ENCODE data around the gene PHIP.
"Not testable (repeated sequence)": the region's sequence is repeated elsewhere in the genome, so short reads cannot be mapped to it uniquely, and the experiment has no call there.

The PHIP gene

DNA sequence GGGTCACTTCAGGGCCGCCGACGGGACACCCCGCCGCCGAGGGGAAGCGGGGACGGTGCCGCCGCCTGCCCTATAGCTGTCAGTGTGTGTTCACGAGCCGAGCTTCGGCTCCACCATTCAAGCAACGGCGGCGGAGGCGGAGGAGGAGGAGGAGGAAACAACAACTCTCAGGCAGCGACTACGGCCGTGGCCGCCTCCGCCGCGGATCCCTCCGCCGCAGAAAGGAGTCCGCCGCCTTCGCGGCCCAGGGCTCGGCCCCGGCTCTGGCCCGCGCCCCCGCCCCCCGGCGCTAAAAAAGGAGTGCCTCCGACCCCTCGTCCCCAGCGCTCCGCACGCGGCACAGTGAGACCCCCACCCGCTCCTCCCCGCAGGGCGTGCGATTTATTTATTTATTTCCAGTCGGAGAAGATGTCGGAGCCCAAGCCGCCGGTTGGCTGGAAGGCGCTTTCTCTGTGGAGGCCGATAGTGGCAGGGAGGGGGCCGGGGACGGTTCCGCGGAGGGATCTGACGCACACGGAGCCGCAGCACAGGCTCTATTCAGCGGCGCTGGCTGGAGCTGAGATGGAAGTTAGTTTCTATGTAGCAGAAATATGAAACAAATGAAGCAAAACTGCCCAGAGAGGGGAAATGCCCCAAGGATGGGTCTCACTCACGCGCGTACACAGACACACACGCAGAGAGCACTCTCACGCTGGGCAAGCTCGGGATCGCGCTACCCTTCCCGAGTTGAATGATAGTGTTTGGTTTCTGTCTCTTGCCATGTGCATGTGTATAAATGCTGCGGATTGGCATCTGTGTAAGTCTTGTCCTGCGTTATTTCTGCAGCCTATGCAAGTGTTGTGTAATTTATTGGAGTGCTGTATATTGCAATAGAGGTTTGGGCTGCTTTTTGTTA lies at the start of gene PHIP:
Gene PHIP (minus strand): TSS at position 180 of the 895 bp plus-strand sequence. CDS start 186 bp downstream, outside the sequence.
- peak; percentile 84 for FAIRE-seq
- DNase-seq (ENCODE audit: insufficient read length, low spot score), result peak; percentile 54

DNA sequence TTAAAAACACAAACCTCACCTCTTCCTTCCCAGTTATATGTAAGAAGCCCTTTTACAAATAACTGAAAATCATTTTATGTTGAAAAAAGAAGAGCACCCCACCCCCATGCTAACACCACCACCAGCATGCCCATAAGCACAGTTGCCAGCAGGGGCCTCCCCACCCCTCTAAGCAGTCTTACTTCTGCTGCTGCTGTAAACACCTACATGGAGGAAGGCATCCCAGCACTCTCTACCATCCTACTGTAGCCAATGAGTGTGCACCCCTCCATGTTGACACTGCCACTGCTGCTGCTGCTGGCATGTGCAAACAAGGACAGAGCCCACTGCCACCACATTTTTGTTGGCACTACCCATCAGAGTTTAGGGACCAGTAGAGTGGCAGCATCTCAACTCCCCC lies 49.6 kb upstream of the PHIP start:
- no peak for DNase-seq (ENCODE audit: insufficient read length, low spot score)
- no peak for FAIRE-seq

DNA sequence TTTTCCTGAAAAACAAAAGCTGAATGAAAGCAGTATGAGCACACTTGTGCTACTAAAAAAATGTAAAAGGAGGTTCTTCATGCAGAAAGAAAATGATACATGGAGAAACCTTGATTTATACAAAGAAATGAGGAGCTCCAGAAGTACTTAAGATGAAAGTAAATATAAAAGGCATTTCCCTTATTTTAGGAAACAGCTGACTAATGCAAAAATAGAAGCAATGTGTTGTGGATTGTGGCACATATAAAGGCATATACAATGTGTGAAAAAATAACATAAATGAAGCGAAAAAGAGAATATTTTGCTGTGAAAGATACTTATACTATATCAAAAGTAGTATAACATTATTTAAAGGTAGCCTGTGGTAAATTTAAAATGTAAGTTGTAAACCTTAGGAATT lies 41.2 kb upstream of the PHIP start:
- no peak for FAIRE-seq
- no peak for DNase-seq (ENCODE audit: insufficient read length, low spot score)

DNA sequence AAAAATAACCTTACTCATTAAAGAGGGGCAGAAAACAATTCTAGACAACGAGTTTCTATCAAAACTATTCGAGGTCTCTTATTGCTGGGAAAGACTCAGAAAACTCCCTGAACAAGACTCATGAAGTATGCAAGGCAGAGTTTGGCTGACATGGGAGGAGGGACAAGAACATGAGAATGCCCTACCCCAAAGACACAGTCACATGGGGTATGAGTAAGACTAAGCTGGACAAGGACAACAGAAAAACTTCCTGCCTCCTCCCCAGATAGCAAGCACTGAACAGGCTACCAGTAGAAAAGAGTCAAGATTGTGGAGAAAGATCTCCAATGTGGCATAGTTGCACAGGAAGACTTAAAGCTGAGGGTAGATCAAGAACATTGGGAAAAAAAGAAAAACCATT lies 39.7 kb upstream of the PHIP start:
- DNase-seq (ENCODE audit: insufficient read length, low spot score) (no peak), FAIRE-seq (no peak)

DNA sequence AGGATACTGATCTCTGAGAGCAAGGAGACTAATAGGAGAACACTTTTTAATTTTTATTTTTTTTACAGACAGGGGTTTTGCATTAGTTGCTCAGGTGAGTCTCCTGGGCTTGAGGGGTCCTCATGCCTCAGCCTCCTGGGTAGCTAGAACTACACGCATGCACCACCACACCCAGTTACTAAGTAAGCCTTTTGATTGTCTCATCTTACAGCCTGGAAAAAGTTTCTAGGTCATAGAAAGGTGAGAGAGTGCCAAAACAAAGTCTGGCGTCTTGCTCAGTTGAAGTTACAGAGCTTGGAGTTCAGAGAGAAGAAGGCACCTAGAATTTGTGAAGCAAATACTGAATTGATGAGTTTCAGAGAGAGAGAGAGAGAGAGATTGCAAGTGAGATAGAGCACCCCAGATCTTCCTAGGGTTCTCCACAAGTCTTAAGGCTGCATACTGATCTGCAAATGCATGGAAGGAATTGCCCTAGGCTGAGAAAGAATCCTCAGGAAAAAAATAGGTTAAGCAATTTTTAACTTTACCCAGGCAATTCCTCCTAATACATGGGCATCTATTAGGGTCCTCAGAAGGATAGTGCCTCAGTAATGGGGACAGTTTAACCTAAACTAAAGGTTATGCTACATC lies 37.6 kb upstream of the PHIP start:
- DNase-seq (ENCODE audit: insufficient read length, low spot score), result no peak
- no peak for FAIRE-seq

DNA sequence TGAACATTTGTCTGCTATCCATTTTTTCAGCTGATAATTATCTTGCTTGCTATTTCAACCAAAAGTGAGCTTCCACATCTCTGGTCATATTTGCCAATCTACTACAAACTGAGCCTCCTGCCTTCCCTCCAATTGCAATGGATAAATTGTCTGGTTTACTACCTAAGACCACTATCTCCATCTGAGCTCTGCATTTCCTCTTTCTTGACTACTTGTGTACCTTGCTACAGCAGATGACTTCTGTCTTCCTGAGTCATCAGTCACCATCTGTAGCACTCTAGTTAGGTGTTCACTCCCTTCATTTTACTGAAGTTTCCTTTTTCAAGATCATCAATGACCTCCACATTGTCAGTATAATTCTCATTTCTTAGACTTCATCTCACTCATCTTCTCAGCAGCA lies 33.5 kb upstream of the PHIP start:
- DNase-seq (ENCODE audit: insufficient read length, low spot score) (no peak), FAIRE-seq (no peak)

DNA sequence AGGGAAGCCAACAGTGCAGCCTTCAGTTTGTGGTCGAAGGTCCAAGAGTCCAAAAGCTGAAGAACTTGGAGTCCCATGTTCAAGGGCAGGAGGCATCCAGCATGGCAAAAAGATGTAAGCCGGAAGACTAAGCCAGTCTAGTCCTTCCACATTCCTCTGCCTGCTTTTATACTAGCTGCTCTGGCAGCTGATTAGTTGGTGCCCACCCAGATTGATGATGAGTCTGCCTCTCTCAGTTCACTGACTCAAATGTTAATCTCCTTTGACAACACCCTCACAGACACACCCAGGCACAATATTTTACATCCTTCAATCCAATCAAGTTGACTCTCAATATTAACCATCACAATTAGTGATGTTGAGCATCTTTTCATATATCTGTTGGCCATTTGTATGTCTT lies 23.1 kb upstream of the PHIP start:
- no peak for FAIRE-seq
- DNase-seq (ENCODE audit: insufficient read length, low spot score), result no peak

DNA sequence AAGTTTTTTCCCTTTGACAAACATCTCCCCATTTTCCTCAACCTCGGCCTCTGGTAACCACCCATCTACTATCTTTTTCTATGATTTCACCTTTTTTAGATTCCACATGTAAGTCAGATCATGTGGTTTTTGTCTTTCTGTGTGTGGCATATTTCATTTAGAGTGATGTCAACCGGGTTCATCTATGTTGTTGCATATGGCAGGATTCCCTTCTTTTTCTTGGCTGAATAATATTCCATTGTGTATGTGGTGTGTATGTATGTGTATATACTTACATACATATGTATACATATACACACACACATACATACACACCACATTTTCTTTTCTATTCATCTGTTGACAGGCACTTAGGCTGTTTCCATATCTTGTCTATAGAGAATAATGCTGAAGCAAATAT lies 22.2 kb upstream of the PHIP start:
- FAIRE-seq (no peak), DNase-seq (ENCODE audit: insufficient read length, low spot score) (no peak)

DNA sequence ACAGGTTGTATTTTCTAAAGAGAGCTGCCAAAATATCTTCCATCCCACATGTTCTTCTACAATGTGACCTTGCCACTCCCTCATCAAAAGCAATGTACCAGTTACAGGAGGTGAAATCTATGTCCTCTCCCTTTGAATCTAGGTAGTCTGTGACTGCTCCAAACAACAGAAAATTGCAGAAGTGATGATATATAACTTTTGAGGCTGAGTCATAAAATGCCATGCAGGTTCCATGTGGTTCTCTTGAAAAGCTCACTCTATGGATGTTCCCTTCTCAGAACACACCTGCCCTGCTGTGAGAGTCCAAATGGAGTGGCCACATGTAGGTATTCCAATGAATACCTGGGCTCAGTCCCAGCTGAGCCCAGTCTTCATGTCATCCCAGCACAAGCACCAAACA lies 16.9 kb upstream of the PHIP start:
- DNase-seq (ENCODE audit: insufficient read length, low spot score) (no peak), FAIRE-seq (no peak)

DNA sequence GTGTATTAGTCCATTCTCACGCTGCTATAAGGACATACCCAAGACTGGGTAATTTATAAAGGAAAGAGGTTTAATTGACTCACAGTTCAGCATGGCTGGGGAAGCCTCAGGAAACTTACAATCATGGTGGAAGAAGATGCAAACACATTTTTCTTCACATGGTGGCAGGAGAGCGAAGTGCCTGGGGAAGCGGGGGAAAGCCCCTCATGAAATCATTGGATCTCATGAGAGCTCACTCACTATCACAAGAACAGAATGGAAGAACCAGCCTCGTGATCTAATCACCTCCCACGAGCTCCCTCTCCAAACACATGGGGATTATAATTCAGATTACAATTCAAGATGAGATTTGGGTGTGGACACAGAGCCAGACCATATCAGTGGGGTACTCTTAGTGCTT lies 13.7 kb upstream of the PHIP start:
- FAIRE-seq; DNase-seq (ENCODE audit: insufficient read length, low spot score): not testable (repeated sequence)

DNA sequence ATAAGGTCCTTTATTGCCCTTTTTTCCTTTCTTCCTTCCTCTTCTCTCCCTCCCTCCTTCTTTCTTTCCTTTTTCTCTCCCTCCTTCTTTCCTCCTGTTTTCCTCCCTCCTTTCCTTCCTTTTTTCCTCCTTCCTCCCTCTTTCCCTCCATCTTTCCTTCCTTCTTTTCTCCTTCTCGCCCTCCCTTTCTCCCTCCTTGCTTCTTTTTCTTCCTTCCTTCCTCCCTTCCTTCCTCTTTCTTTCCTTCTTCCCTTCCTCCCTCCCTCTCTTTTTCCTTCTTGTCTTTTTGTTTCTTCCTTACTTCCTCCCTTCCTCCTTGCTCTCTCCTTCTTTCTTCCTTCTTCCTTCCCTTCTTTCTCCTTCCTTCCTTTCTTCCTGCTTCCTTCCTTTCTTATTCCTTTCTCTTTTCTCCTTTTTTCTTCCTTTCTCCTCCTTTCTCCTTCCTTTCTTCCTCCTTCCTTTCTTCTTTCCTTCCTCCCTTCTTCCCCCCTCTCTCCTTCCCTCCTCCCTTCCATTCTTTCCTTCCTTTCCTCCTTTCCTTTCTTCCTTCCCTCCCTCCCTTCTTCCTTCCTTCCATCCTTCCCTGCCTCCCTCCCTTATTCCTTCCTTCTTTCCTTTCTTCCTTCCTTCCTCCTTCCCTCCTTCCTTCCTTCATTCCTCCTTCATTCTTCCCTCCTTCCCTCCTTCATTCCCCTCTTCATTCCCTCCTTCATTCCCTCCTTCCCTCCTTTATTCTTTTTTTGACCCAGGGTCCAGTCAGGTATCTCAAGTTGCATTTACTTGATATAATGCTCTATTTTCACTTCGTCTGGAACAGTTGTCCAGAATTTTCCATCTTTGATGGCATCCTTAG lies 11.7 kb upstream of the PHIP start:
- FAIRE-seq (no peak), DNase-seq (ENCODE audit: insufficient read length, low spot score) (no peak)

DNA sequence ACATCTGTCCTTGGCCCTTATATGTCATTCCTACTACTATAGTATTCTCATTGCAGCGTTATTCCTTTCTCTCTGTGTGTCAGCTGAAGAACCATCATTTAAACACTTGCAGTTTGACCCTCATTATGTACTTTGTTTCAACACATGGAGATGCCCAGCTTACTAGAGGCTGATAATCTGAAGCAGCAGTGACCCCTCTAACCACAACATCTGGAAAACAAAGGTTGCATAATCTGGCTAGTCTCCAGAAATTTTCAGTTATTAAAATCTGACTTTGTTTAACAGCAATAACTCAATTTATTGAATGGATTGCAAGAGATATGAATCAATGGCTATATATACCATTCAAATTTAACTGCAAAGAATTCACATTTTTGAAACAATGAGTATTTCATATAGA lies 6.6 kb upstream of the PHIP start:
- FAIRE-seq (peak; percentile 47), DNase-seq (ENCODE audit: insufficient read length, low spot score) (no peak)

DNA sequence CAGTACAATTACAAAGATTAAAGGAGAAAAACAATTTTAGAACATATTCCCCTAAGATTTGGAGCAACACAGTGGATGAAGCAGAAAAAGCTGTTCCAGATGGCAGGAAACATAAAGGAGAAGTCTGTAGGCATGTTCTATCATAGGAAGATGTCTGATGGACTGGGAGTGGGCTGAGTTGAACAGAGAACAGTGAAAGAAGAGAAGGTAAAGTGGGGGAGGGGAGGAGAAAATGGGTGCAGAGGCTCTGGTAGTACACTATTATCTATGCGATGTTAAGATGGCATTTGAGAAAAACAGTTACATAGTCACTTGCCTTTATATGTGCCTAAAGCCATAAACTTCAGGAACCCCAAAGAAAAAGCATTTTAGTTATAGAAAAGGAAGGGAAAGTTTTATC lies 4.2 kb upstream of the PHIP start:
- no peak for FAIRE-seq

DNA sequence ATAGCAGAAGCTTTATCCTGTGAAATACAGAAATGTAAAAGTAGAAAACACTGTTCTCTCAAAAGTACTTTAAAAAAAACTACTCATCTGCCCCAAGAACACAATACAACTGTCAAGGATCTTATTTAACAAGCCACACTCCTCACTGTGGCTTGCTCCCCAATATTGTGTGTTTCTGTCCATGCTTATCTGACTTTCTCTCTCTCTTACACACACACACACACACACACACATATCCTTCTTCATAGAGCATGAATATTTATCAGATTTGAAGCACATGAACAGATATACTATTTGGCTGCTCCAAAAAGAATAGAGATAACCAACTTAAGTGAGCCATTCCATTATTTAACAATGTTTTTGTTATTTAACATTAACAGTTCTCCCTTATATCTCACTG lies 3.6 kb upstream of the PHIP start:
- FAIRE-seq (no peak), DNase-seq (ENCODE audit: insufficient read length, low spot score) (no peak)

More for the DNA sequence above, 4.2 kb upstream of the PHIP start:
- DNase-seq (ENCODE audit: insufficient read length, low spot score), result no peak

DNA sequence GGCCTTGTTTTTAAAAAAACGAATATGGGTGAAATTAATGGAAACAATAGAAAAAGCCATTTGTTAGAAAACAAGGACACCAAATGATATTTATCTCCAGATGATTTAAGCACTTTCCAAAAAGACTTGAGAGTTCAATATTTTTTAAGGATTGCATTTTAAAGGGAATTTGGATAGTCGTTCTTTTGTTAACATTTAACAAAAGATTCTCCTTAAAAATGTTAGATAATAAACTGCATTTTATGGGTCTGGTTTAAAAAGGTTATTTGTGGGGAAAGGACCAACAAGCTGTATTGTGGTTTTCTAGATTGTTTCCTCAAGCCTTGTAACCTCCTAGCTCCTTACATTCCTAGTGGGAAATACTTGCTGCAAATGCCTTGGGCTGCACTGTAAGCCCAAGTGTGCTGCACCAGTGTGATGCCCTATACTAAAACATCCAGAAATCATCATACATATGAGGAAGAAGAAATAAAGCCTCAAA lies 1.5 kb upstream of the PHIP start:
- DNase-seq (ENCODE audit: insufficient read length, low spot score) (no peak), FAIRE-seq (peak; percentile 28)

DNA sequence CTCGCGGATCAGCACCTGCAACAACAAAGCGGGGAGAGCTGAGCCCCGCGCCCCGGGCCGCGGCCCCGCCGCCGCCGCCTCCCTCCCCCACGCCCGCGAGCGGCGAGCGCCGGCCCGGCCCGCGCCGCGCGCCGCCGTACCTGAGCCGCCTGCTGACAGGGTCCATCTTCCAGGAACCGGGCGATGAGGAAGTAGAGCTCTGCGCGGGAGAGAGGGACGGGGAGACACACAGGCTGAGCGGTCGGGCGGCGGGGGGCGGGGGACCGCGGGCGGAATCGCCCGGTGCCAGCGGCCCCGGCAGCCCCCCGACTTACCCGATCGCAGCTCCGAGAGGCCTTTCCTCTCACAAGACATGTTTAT lies 359 bp downstream of the PHIP start:
- DNase-seq (ENCODE audit: insufficient read length, low spot score) (peak; percentile 13), FAIRE-seq (no peak)

DNA sequence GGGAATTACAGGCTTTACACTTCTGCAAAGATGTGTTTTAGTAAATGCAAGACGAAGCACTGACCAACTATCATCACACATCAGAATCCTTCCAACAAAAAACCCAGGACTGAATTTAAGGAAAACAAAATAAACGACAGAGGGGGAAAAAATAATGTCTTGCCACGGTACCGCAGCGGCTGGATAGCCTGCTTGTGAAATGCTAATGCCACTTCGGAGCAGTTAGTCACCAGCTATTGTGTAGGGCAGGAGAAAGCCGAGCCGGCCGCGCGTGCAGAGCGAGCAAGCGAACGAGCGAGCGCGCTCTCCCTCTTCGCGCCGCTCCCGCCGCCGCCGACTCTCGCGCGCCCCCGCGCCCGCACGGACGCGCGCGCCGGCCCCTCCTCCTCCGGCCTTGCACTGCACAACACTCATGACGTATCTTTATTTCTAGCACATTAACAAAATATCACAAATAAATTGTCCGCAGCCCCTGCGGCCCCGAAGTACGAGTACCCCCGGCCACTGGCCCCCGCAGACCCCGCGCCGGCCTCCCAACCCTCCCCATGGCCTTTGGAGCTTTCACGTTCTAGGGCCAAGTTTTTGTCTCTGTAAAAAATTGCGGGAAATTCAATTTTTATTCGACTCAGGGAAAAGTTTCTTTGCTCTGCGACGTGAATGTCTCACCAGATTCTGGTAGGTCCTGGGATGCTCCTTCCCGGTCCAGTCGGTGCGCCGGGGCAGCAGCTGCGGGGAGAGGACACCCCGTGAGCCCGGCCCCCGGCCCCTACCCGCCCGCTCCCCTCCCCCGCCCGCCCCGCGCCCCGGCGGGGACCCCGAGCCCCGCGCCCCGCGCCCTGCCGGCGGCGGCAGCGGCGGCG lies 1.0 kb downstream of the PHIP start:
- DNase-seq (ENCODE audit: insufficient read length, low spot score) (peak; percentile 53), FAIRE-seq (peak; percentile 80)

DNA sequence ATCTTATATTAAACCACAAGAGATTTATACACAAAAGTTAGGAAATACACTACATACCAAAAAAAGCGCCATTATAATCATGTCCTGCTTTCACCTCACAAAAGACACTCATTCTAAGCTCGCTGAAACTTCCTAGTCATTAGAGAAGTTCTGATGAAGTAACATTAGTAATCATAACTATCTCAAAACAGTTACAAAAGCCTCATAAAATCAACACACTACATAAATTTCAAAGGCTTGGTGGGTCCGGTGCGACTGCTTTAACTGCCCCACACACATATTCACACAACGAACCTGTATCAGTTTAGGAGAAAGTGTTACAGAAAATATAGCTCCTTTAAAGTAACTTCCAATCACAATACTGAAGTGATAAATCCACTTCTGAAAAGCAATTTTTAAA lies 1.9 kb downstream of the PHIP start:
- FAIRE-seq (no peak), DNase-seq (ENCODE audit: insufficient read length, low spot score) (no peak)

DNA sequence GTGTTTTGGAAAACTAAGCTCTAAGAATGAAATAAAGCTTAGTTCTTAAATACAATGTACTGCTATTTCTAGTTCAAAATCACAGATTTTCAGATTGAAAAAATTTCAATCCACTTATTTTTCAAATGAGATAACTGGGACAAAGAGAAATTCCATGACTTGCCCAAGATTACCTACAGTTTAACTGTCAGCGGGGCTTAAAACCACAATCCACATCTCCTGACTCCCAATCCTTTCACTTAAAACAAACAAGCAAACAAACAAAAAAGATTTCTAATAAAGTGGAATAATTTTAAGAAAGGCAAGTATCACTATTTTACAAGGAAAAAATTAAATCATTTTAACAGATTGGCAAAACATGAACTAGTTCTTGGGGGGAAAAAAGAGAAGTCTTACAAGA lies 4.2 kb downstream of the PHIP start:
- FAIRE-seq, result no peak
- no peak for DNase-seq (ENCODE audit: insufficient read length, low spot score)

DNA sequence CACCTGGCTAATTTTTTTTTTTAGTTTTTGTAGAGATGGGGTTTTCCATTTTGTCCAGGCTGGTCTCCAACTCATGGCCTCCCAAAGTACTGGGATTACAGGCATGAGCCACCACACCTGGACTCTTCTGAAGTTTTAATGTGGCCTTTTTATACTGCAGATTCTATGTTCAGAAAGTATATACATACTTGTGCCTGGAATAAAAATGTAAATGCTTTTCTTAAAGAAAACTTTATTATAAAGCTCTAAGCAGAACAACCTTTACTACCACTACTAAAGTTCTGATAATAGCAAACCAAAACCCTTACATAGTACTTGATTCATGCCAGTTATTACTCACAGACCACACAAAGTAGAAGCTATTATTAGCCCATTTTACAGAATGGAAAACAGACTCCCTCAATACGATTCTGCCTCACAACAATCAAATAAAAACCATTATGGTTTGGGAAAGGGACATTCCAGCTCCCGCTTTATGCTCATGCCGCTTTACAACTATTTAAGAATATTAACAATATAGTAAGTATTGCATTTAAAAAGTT lies 5.3 kb downstream of the PHIP start:
- FAIRE-seq (no peak), DNase-seq (ENCODE audit: insufficient read length, low spot score) (no peak)

Measured in GM19239 (cell line).